Ascending aorta (tissue), 2 donors: ENCODE results near the gene APOB. TPM values are rescaled to one million over a fixed set of nuclear protein-coding genes. Genes with fewer than 3 reads are reported as not detected.

Source experiments
- DNase-seq, 2 donors: peaks; one replicate each; pipeline ENCODE4 v3.0.0-alpha.2; 2019; ENCODE audit warnings: low spot score in 2 of 2
- H3K27ac ChIP-seq, 2 donors: fragments of 200-600 bp; sonication (generic); one replicate each; pipeline ENCODE4 v1.5.1; 2016 to 2017; ENCODE audit warnings: mild to moderate bottlenecking in 1 of 2
- H3K27me3 ChIP-seq: fragments of 200-600 bp; sonication (generic); one replicate; pipeline ENCODE4 v1.5.1; 2017
- H3K36me3 ChIP-seq, 2 donors: fragments of 200-600 bp; sonication (generic); one replicate each; pipeline ENCODE4 v1.5.1; 2016
- H3K4me1 ChIP-seq, 2 donors: fragments of 200-600 bp; sonication (generic); one replicate each; pipeline ENCODE4 v1.5.1; 2016 to 2017; ENCODE audit warnings: mild to moderate bottlenecking in 1 of 2
- H3K4me3 ChIP-seq, 2 donors: fragments of 200-600 bp; sonication (generic); one replicate each; pipeline ENCODE4 v1.5.1; 2016 to 2017; ENCODE audit warnings: mild to moderate bottlenecking in 1 of 2
- H3K9me3 ChIP-seq, 2 donors: fragments of 200-600 bp; sonication (generic); one replicate each; pipeline ENCODE4 v1.5.1; 2016
- CTCF ChIP-seq, 3 experiments: fragments of 200-600 bp in 2 of 3; fragments of 450-650 bp in 1 of 3; sonication (generic) in 2 of 3; IDR thresholded peaks; one replicate each; pipeline ENCODE4 v1.5.1; 2016 to 2019; ENCODE audit warnings: antibody characterized with exemption in 3 of 3, mild to moderate bottlenecking in 1 of 3, moderate library complexity in 1 of 3
- intact Hi-C: fragments of 100-400 bp; cut with DNase I; formaldehyde crosslinking; loops from one replicate; pipeline ENCODE4 v1.15.1; 2023
- total RNA-seq: library from RNA; depleted of rRNA; stranded (reverse); fragments of >200 nt; gene quantifications from one replicate; pipeline ENCODE4 v1.1.0, GENCODE V29; 2016

The APOB gene
- total RNA-seq, 1 donor from 2014 or later = 8.5 TPM

DNA sequence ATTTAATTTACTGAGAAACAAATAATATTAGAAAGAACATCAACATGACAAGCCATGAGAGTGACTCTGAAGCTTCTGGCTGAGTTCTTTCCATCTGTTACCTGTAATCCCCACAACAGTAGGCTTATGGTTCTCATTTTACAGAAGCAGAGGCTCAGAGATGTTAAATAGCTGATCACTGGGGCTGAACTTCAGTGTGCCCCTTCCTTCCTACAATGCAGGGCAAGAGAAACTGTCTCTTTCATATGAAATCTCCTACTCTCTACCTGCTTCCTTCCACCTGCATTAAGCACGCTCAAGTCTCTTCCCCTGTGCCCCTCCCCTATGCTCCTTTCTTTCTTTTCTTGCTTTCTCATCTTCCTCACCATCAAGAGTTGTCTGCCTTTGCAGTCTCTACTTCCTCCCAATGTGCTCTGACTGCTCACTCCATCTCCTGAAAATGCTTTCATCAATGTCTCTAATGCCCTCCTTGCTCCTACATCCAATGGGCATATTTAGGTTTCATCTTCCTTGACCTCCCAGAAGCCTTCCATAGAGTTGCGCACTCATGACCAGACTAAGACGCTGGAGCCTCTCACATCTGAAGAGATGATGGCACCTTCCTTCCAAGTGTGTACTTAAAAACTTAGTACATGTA is 23.7 kb downstream of the APOB start:
- intact Hi-C loops = no loop called here
- Histone ChIP-seq H3K9me3 (no peaks in the 10 kb centered on the region), H3K4me1 (no peaks in the 10 kb centered on the region), H3K27me3 (no peaks in the 10 kb centered on the region), H3K27ac (no peak overlapping the region), H3K36me3 (no peaks in the 10 kb centered on the region), H3K4me3 (no peak overlapping the region)
- TF ChIP-seq CTCF (IDR thresholded peaks at IDR 0.05) = no peak
- no peak for DNase-seq

GRCh38 chr2:21019678-21020021 is 24.2 kb downstream of the APOB start:
- intact Hi-C loops = no loop called here
- H3K4me1 ChIP-seq = no peaks in the 10 kb centered on the region
- peaks cover 0 to 2% of the 10 kb centered on the region in 2 donors for H3K36me3 ChIP-seq
- H3K27me3 ChIP-seq = no peaks in the 10 kb centered on the region
- H3K4me3 ChIP-seq = no peak overlapping the region
- no peak for TF ChIP-seq CTCF (IDR thresholded peaks at IDR 0.05)
- no peak overlapping the region for H3K27ac ChIP-seq
- no peak for DNase-seq
- no peaks in the 10 kb centered on the region for H3K9me3 ChIP-seq

DNA sequence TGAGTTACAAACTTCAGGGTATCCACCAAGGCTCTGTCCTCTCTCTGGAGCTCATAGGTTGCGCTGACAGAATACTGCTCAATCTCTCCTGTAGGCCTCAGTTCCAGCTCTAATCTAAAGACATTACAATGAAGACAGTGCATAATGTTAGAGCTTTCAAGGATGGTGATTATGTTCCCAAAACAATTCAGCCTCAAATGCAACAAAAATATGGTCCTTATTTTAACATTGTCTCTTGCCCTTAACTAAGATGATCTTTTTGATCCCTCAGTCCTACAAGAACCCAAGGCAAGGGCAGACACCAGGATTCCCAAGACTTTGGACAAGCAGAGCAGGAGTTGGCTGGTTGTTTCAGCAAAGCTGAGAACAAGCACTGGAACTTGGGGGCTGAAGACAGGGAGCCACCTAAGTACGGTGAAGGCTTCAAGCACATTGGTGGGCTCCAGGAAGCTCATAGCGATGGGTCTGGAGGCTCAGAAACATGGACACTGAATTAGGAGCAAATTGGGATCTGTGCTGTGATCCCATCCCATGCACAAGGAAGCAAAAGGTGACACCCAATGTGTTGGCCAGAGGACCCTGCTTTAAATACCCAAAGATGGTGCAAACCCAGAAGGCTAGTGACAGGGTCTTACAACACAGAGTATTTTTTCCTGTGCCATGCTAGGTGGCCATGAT is 24.7 kb downstream of the APOB start:
- DNase-seq = no peak
- Histone ChIP-seq H3K4me3 (no peak overlapping the region), H3K27me3 (no peaks in the 10 kb centered on the region), H3K27ac (no peak overlapping the region), H3K9me3 (no peaks in the 10 kb centered on the region), H3K4me1 (no peaks in the 10 kb centered on the region), H3K36me3 (peaks cover 0 to 5% of the 10 kb centered on the region in 2 donors)
- intact Hi-C loops = no loop called here
- no peak for TF ChIP-seq CTCF (IDR thresholded peaks at IDR 0.05)

DNA sequence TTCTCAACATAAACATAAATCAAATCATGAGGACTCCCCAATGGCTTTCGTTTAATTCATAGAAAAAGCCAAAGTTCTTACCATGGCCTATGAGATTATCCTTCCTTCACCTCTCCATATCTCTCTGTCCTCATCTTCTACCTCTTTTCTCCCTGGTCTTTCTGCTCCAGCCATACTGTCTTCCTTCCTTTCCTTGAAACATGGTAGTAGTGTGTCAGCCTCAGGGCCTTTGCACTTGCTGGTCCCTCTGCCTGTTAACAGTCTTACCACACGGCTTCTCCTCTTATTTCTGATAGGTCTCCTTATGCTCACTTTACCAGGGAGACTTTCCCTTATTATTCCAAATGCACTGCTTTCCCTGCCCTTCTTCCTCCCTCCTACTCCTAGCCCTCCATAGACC is 25.6 kb downstream of the APOB start:
- no peak for TF ChIP-seq CTCF (IDR thresholded peaks at IDR 0.05)
- Histone ChIP-seq H3K9me3 (no peaks in the 10 kb centered on the region), H3K36me3 (peaks cover 0 to 14% of the 10 kb centered on the region in 2 donors), H3K27ac (no peak overlapping the region), H3K4me3 (no peak overlapping the region), H3K4me1 (no peaks in the 10 kb centered on the region), H3K27me3 (no peaks in the 10 kb centered on the region)
- intact Hi-C loops = no loop called here
- DNase-seq = no peak

- no peak for DNase-seq
- H3K4me1 ChIP-seq = no peaks in the 10 kb centered on the region
- no peaks in the 10 kb centered on the region for H3K27me3 ChIP-seq
- H3K4me3 ChIP-seq = no peak overlapping the region
- TF ChIP-seq CTCF (IDR thresholded peaks at IDR 0.05) = no peak
- intact Hi-C loops = no loop called here
- peaks cover 5 to 14% of the 10 kb centered on the region in 2 donors for H3K36me3 ChIP-seq
- H3K27ac ChIP-seq = no peak overlapping the region
- H3K9me3 ChIP-seq = no peaks in the 10 kb centered on the region
Measured at GRCh38 chr2:21017748-21018276, 26.1 kb downstream of the APOB start.
